HepG2 (cell line): Measurements from ENCODE around the gene RTF1. TPM values are rescaled to one million over a fixed set of nuclear protein-coding genes. Genes with fewer than 3 reads are reported as not detected.

Experiments
- ATAC-seq: fragments of 200-7000 bp; cut with Tn5 transposase; 3 replicates; pipeline ENCODE4 v1.9.1; 2020; ENCODE audit warnings: mild to moderate bottlenecking, moderate library complexity
- BruUV-seq: library from RNA; stranded (reverse); fragments of 400-500 nt; replicated peaks from 2 replicates; lab custom pipeline; 2021; lab: Mats Ljungman, UMichigan
- CTCF ChIA-PET: fragments of 300-600 bp; formaldehyde crosslinking; extraction: SDS; loops from one replicate; lab custom pipeline; 2021; ENCODE audit warnings: low total read pairs, inconsistent platforms, low intra/inter-chr PET ratio; lab: Yijun Ruan, JAX
- POLR2A ChIA-PET: fragments of 350-600 bp; sonication (Branson Sonifier 250); formaldehyde crosslinking; loops from one replicate; lab custom pipeline; 2020; ENCODE audit warnings: antibody characterized with exemption, inconsistent platforms; lab: Yijun Ruan, JAX
- DNase-seq: peaks from one replicate; pipeline ENCODE4 v3.0.0-alpha.2; 2015; ENCODE audit warnings: low spot score
- FAIRE-seq: peaks from 3 replicates; lab custom pipeline; 2011; peaks lifted over from hg19 to GRCh38; lab: Jason Lieb, UNC
- H2AFZ ChIP-seq: one replicate; pipeline ENCODE4 v1.6.1; 2011; ENCODE audit warnings: low read length, inconsistent platforms
- H3K27ac ChIP-seq: fragments of 300-600 bp; 3 replicates; pipeline ENCODE4 v1.8.0; 2011; ENCODE audit warnings: mixed run types, mild to moderate bottlenecking, mixed read lengths, low read length, inconsistent platforms; ENCODE audit not compliant: insufficient read depth; ENCODE audit errors: extremely low read length
- H3K27me3 ChIP-seq, 2 experiments: fragments of 200-600 bp in 1 of 2; 2 replicates in 1 of 2; 3 replicates in 1 of 2; pipeline versions ENCODE4 v1.6.0 to v1.8.0; 2011; ENCODE audit warnings: low read length in 2 of 2, mild to moderate bottlenecking in 2 of 2, moderate library complexity in 2 of 2, inconsistent platforms in 1 of 2; ENCODE audit not compliant: insufficient read depth in 2 of 2, control insufficient read depth in 1 of 2
- H3K36me3 ChIP-seq, 2 experiments: fragments of 200-600 bp in 1 of 2; replicated peaks in 1 of 2; 2 replicates in 1 of 2; 3 replicates in 1 of 2; pipeline versions ENCODE4 v1.5.1 to v1.8.0; 2011; ENCODE audit warnings: low read length in 2 of 2, inconsistent platforms in 1 of 2; ENCODE audit not compliant: insufficient read depth in 2 of 2, control insufficient read depth in 1 of 2
- H3K4me1 ChIP-seq: 2 replicates; pipeline ENCODE4 v1.5.1; 2012; ENCODE audit warnings: low read length, inconsistent platforms; ENCODE audit not compliant: insufficient read depth
- H3K4me2 ChIP-seq: 2 replicates; pipeline ENCODE4 v1.6.0; 2011; ENCODE audit warnings: low read depth, low read length, inconsistent platforms
- H3K4me3 ChIP-seq, 3 experiments: fragments of 200-600 bp in 1 of 3; sonication (generic), shearing (Covaris generic) in 1 of 3; replicated peaks in 1 of 3; 2 replicates each; pipeline ENCODE4 v1.5.1; 2011 to 2016; ENCODE audit warnings: low read length in 3 of 3, inconsistent platforms in 2 of 3, low read depth in 2 of 3, mild to moderate bottlenecking in 2 of 3, control low read depth in 1 of 3, mixed read lengths in 1 of 3; ENCODE audit not compliant: insufficient read depth in 1 of 3
- H3K79me2 ChIP-seq: one replicate; pipeline ENCODE4 v1.6.1; 2011; ENCODE audit warnings: low read length, inconsistent platforms; ENCODE audit not compliant: insufficient read depth
- H3K9ac ChIP-seq: 2 replicates; pipeline ENCODE4 v1.6.0; 2011; ENCODE audit warnings: mild to moderate bottlenecking, low read depth, low read length, inconsistent platforms; ENCODE audit not compliant: insufficient read depth
- H3K9me3 ChIP-seq: 2 replicates; pipeline ENCODE4 v1.5.1; 2012; ENCODE audit warnings: mild to moderate bottlenecking, low read length
- H4K20me1 ChIP-seq: 2 replicates; pipeline ENCODE4 v1.6.0; 2011; ENCODE audit warnings: inconsistent platforms, mild to moderate bottlenecking, low read length, moderate library complexity; ENCODE audit not compliant: insufficient read depth
- ATF7 ChIP-seq, 2 experiments: fragments of 450-650 bp in 1 of 2; sonication (generic) in 1 of 2; formaldehyde crosslinking in 1 of 2; IDR thresholded peaks; 2 replicates each; pipeline versions ENCODE4 v1.4.0 to v1.6.1; 2016 to 2020; ENCODE audit warnings: antibody characterized with exemption in 1 of 2, mild to moderate bottlenecking in 1 of 2, missing genetic modification reagents in 1 of 2
- CBFB ChIP-seq: sonication (generic); formaldehyde crosslinking; IDR thresholded peaks from 2 replicates; pipeline ENCODE4 v1.4.0; 2020; ENCODE audit warnings: missing genetic modification reagents
- FUBP1 ChIP-seq: sonication (generic); formaldehyde crosslinking; IDR thresholded peaks from 2 replicates; pipeline ENCODE4 v1.5.1; 2020; ENCODE audit warnings: missing genetic modification reagents, mild to moderate bottlenecking, borderline replicate concordance
- MYC ChIP-seq: sonication (generic); formaldehyde crosslinking; IDR thresholded peaks from 2 replicates; pipeline ENCODE4 v1.9.0; 2021; ENCODE audit warnings: missing genetic modification reagents, borderline replicate concordance
- SMYD3 ChIP-seq: sonication (generic); formaldehyde crosslinking; IDR thresholded peaks from 2 replicates; pipeline ENCODE4 v1.8.1; 2023; ENCODE audit warnings: mild to moderate bottlenecking, missing genetic modification reagents
- TFAP4 ChIP-seq: sonication (generic); IDR thresholded peaks from 2 replicates; pipeline ENCODE4 v1.6.1; 2016; ENCODE audit warnings: low read depth, borderline replicate concordance
- YEATS4 ChIP-seq: sonication (generic); formaldehyde crosslinking; IDR thresholded peaks from 2 replicates; pipeline ENCODE4 v1.4.0; 2020; ENCODE audit warnings: missing genetic modification reagents, borderline replicate concordance
- ZNF432 ChIP-seq: sonication (generic); formaldehyde crosslinking; IDR thresholded peaks from 2 replicates; pipeline ENCODE4 v1.5.0; 2020; ENCODE audit warnings: missing genetic modification reagents, mild to moderate bottlenecking, borderline replicate concordance
- ZNF563 ChIP-seq: sonication (generic); formaldehyde crosslinking; IDR thresholded peaks from 2 replicates; pipeline ENCODE4 v1.8.0; 2022; ENCODE audit warnings: mild to moderate bottlenecking, moderate library complexity, missing genetic modification reagents
- ZNF569 ChIP-seq: sonication (generic); formaldehyde crosslinking; IDR thresholded peaks from 2 replicates; pipeline ENCODE4 v1.5.0; 2020; ENCODE audit warnings: mild to moderate bottlenecking, missing genetic modification reagents, moderate library complexity, borderline replicate concordance
- ZNF724P ChIP-seq: sonication (generic); formaldehyde crosslinking; IDR thresholded peaks from 2 replicates; pipeline ENCODE4 v1.8.0; 2022; ENCODE audit warnings: missing genetic modification reagents, borderline replicate concordance
- WGBS: methylation state at CpG from one replicate; pipeline ENCODE4 v1.1.6; 2017; ENCODE audit warnings: low lambda C conversion rate; 5-methylcytosine and 5-hydroxymethylcytosine counted together
- in situ Hi-C: cut with HindIII; loops from 2 replicates; pipeline ENCODE4 v1.10.0; 2017; ENCODE audit warnings: low pct_unique_long_range_greater_than_20kb; ENCODE audit not compliant: extremely low pct_ligation_motif_present
- intact Hi-C: fragments of 100-400 bp; cut with micrococcal nuclease; formaldehyde crosslinking; loops from one replicate; pipeline ENCODE4 v1.10.0; 2022; ENCODE audit not compliant: unreplicated experiment
- polyA plus RNA-seq, 8 experiments: library from polyadenylated mRNA; depleted of rRNA in 3 of 8; stranded (reverse) in 7 of 8; unstranded in 1 of 8; fragments of >200 nt; fragmentation: Illumina TruSeq in 4 of 8; extraction: Trizol in 4 of 8; gene quantifications; 2 replicates each; pipeline versions ENCODE4 v1.2.1 to v1.2.3, GENCODE V29; 2011 to 2016; ENCODE audit warnings: low read depth in 4 of 8, missing spikeins in 1 of 8, mixed read lengths in 1 of 8; ENCODE audit not compliant: insufficient read depth in 1 of 8
- total RNA-seq, 5 experiments: library from RNA; depleted of rRNA; stranded (reverse); fragments of >200 nt; fragmentation: Illumina TruSeq; extraction: Trizol; gene quantifications; 2 replicates each; pipeline ENCODE4 v1.2.3, GENCODE V29; 2016; ENCODE audit warnings: low read depth in 1 of 5
- TF ChIP-seq, protein P1 (sequence below), 2 experiments: sonication (generic) in 1 of 2; formaldehyde crosslinking in 1 of 2; IDR thresholded peaks; 2 replicates each; pipeline versions ENCODE4 v1.5.1 to v1.6.1; 2011 to 2020; ENCODE audit warnings: borderline replicate concordance in 1 of 2, low read depth in 1 of 2, low read length in 1 of 2, mild to moderate bottlenecking in 1 of 2, missing genetic modification reagents in 1 of 2, moderate library complexity in 1 of 2

Gene RTF1
- total and polyA plus RNA-seq, 2 of the 13 experiments (the other 11 are each of a cell fraction or from before 2014, with no cell fraction given) = 13.9 to 17.9 TPM

DNA sequence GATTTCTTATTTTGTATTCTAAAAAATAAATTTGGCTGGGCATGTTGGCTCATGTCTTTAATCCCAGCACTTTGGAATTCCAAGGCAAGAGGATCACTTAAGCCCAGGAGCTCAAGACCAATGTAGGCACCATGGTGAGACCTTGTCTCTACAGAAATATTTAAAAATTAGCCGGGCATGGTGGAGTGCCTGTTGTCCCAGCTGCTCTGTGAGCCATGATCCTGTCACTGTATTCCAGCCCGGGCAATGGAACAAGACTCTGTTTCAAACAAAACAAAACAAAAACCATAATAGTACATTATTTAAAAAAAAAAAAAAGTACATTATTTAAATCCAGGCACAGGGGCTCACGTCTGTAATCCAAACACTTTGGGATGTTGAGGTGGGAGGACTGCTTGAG lies 5.5 kb upstream of the RTF1 start:
- H3K4me1 ChIP-seq = peaks cover 26% of the 10 kb centered on the region
- H4K20me1 ChIP-seq = no peaks in the 10 kb centered on the region
- no peak overlapping the region for H3K9ac ChIP-seq
- intact Hi-C loops = no loop called here
- in situ Hi-C loops = no loop called here
- ChIA-PET POLR2A (interaction anchor here (1.3 kb wide), 1 partner anchor 10 kb away, joined by 3 read pairs; no protein-coding TSS in a partner anchor), CTCF (no interaction called here)
- peaks cover 5% of the 10 kb centered on the region for H3K79me2 ChIP-seq
- no peak overlapping the region for H3K4me3 ChIP-seq
- WGBS = 63% methylated on average over 3 of the region's 3 CpGs
- ATAC-seq = no peak
- H2AFZ ChIP-seq = no peak overlapping the region
- no peak for FAIRE-seq
- H3K36me3 ChIP-seq = no peaks in the 10 kb centered on the region
- no peak overlapping the region for H3K4me2 ChIP-seq
- no TSS peak for BruUV-seq
- no peaks in the 10 kb centered on the region for H3K9me3 ChIP-seq
- H3K27me3 ChIP-seq = no peaks in the 10 kb centered on the region; a peak in 1 of 5 replicates
- H3K27ac ChIP-seq = no peak overlapping the region
- TF ChIP-seq ZNF563 (no peak), TFAP4 (no peak), SMYD3 (CRISPR knock-in tag) (no peak)
- DNase-seq = no peak

DNA sequence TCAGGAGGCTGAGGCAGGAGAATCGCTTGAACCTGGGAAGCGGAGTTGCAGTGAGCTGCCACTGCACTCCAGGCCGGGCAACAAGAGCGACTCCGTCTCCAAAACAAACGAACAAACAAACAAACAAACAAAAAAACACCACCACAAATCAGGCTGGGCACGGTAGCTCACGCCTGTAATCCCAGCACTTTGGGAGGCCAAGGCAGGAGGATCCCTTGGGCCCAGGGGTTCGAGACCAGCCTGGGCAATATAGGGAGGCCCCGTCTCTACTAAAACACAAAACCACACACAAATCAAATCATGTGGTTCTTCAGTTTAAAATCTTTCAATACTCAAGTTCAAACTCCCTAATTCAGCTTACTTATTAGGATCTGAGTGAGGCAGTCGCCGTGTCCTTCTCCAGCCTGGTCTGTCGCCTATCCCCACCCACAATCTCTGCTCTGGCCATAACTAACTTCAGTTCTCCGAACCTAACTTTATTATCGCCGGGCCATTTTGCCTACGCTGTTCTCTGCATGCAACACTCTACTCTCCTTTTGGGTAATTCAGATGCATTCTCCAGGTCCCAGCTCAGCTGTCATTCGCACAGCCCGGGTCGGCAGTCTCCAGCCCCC lies 660 bp upstream of the RTF1 start:
- CTCF ChIA-PET = no interaction called here
- FAIRE-seq = peak; percentile 37
- no peaks in the 10 kb centered on the region; a peak in 1 of 5 replicates for H3K27me3 ChIP-seq
- no peak for DNase-seq
- POLR2A ChIA-PET = interaction anchor here (1.5 kb wide), 1 partner anchor 12 kb away, joined by 4 read pairs; no protein-coding TSS in a partner anchor
- peaks cover 15% of the 10 kb centered on the region for H4K20me1 ChIP-seq
- peaks cover 42% of the 10 kb centered on the region for H3K79me2 ChIP-seq
- H3K27ac ChIP-seq = peak overlapping the region; percentile 77
- intact Hi-C loops (no loop called here), in situ Hi-C loops (no loop called here)
- H3K9ac ChIP-seq = peak overlapping the region; percentile 77
- H3K4me2 ChIP-seq = peak overlapping the region; percentile 76
- H3K4me1 ChIP-seq = peaks cover 42% of the 10 kb centered on the region
- TSS peak; percentile 95 for BruUV-seq
- peak overlapping the region; percentile 25 for H2AFZ ChIP-seq
- 19% methylated on average over 20 of the region's 20 CpGs for WGBS
- peak overlapping the region; percentile 57 to 92 (median 79) for H3K4me3 ChIP-seq
- H3K9me3 ChIP-seq = no peaks in the 10 kb centered on the region
- peak; percentile 39 for ATAC-seq
- no peaks in the 10 kb centered on the region for H3K36me3 ChIP-seq
- TF ChIP-seq, protein P1, sequence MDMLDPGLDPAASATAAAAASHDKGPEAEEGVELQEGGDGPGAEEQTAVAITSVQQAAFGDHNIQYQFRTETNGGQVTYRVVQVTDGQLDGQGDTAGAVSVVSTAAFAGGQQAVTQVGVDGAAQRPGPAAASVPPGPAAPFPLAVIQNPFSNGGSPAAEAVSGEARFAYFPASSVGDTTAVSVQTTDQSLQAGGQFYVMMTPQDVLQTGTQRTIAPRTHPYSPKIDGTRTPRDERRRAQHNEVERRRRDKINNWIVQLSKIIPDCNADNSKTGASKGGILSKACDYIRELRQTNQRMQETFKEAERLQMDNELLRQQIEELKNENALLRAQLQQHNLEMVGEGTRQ (IDR thresholded peaks at IDR 0.05; ENCODE audit: low read depth, low read length) = no peak
- TF ChIP-seq, protein P1 (CRISPR knock-in tag; IDR thresholded peaks at IDR 0.05; ENCODE audit: borderline replicate concordance) = no peak
- TF ChIP-seq ZNF432 (CRISPR knock-in tag) (no peak), FUBP1 (CRISPR knock-in tag) (no peak), ATF7 (IDR thresholded peaks at IDR 0.05) (no peak), ATF7 (CRISPR knock-in tag; IDR thresholded peaks at IDR 0.05) (no peak), ZNF724P (CRISPR knock-in tag) (no peak), ZNF569 (CRISPR knock-in tag) (no peak), YEATS4 (CRISPR knock-in tag) (no peak), MYC (CRISPR knock-in tag) (no peak), CBFB (CRISPR knock-in tag) (no peak)
